HG02623 (cell line): ENCODE measurements around the gene SLC25A26.
"Not testable (repeated sequence)": the region's sequence is repeated elsewhere in the genome, so short reads cannot be mapped to it uniquely, and the experiment has no call there.

Experiments used
- ATAC-seq: cut with Tn5 transposase; IDR thresholded peaks from one replicate; pipeline ENCODE4 v1.9.1; 2021; ENCODE audit warnings: moderate library complexity; ENCODE audit not compliant: unreplicated experiment

SLC25A26 gene

DNA sequence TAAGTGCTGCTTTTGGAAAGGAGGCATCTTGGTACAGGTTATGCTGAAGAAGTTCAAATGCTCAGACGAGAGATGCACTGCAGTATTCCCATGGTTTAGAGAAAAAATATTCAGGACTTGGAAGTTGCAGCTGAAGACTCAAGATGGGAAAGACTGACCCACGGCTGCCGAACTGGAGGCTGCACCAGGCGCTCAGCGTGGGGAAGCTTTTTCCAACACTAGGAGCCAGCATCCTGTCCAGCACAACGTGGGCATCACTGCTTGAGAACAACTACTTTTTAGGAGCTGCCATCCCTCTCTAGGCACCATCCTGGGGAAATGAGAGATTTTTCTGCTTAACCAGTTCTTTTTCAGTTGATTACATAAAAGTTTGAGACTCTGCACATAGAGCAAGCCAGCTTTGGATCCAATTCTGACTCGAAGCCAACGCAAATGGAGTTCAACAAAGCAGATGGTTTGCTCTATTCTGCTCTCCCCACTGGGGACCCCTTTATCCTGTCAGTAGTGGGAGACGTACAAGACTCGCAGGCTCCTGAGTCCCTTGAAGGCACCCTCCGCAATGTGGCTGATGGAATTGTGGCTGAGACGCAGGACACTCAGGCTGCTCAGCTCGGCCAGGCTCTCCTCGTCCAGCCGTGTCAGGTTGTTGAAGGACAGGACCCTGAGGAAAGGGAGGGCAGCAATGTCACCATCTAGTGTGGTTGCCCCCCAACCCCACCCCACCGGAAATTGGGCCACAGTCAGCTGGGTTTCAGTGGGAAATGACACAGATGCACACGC lies 186.2 kb downstream of the SLC25A26 start:
- no peak for ATAC-seq

- peak; percentile 77 for ATAC-seq
Observed at GRCh38 chr3:66407611-66408218, 186.9 kb downstream of the SLC25A26 start.

DNA sequence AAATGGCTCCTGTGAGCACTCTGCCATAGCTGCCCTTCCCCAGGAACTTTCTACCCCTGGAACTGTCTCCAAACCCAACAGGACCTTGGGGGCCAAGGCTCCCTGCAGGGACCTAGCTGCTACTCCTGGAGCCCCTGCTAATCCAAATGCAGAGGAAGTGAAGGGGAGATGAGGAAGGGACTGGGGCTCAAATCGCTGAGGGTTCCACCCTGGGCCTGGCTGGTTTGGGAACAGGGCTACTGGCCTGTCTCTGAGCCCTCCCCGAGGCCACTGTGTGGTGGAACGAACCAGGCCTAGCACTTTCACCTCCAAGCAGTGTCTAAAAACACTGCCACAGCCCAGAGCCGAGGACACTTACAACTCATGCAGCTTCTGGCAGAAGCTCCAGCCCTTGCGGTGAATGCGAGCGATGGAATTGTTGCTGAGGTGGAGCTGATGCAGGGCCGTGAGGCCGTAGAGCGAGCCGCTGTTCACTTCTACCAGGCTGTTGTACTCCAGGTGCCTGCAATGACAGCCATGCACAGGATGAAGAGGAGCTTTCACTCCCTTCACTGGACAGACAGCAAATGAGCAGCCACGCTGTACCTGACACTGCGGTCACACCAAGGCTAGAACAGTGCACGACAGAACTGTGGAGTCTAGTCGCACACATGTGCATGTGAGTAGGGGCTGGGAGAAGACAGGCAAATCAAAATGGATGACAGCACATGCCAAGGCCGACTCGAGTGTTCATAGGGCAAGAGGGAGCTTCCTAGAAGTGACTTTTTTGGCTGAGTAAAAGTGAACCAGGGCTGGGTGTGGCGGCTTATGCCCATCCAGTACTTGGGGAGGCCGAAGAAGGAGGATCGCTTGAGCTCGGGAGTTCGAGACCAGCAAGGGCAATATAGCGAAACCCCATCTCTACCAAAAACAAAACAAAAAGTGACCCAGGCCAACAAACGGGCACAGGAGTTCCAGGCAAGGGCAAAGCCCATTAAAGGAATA lies 189.3 kb downstream of the SLC25A26 start:
- no peak for ATAC-seq

DNA sequence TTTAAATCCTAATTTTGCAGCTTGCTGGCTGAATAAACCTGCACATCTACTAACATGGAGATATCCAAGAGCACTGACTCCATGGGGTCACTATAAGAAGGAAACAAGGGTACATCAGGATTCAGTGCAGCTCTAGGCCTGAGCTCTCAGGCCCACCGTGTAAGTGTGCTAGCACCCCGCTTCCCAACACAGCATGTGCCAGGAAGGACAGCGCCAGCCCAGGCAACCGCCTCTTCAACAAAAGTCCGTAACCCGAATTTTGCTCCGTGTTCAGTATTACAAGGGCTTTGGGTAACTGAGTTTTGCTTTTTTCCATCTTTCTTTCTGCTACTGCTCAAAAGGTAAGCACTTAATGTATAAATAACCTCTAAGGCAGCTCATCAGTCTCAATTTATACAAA lies 190.2 kb downstream of the SLC25A26 start:
- no peak for ATAC-seq

- ATAC-seq, result no peak
Observed at GRCh38 chr3:66411474-66411873, 190.7 kb downstream of the SLC25A26 start.

DNA sequence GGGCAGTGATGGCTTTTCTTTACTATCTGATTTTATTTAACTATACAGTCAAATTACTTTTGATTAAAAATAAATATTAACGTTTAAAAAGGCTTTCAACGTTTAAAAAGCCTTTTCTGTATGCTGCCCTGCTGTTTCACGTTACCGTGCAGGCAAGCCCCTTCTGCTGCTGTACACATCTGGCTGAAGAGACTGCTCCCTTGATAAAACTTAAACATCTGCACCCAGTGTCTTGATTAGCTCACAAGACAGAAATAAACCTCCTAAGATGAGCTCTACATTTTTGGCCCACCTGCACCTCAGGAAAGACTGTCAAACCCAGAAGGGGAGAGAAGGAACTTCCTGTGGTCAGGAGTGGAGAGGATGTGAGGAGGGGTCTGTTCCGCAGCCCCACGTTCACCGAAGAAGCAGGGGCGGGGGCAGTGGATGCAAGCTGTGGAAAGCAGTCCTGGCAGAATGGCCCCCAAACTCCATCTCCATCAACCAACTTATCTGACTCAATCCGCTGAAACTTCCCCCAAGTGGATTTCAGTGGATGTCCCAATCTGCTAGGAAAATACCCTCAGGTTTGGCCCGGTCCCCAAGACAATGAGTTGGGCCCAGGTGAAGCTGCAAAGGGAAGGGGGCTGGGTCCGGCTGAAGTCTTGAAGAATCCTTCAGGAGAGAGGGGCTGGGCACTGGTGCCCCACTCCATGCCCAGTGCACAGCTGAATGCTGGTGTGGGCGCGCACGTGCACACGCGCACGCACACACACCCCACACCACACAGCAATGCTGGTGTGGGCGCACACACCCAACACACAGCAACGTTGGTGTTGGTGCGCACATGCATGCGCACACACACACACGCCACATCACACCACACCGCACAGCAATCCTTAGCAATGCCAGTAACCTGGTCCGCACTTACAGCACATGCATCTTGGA lies 191.4 kb downstream of the SLC25A26 start:
- no peak for ATAC-seq

DNA sequence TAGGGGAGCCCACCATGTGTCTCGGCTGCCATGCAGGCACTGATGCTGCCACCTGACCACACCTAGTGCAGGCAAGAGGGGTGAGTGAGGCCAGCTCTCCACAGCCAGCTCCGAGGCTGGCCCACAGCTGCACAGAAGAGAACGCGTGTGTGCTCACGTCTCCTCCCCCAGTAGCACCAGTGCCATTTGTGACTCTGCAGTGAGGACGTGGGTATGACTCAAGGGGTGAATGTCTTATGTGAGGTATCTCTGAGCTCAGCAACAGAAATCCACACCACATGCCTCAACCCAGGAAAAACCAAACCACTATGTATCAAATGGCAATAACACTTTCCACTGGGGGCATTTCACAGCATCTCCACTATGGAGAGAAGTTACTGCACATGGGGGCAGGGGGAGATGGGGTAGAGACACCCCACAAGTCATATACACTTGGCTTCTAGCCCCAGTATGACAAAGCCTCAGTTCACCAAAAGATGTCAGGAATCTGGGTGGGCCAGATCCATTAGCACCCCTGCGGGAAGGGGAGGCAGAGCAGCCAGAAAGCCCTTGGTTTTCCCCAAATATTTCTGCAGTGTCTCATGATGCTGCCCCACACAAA lies 192.4 kb downstream of the SLC25A26 start:
- no peak for ATAC-seq

GRCh38 chr3:66414846-66415245 lies 194.0 kb downstream of the SLC25A26 start:
- no peak for ATAC-seq

DNA sequence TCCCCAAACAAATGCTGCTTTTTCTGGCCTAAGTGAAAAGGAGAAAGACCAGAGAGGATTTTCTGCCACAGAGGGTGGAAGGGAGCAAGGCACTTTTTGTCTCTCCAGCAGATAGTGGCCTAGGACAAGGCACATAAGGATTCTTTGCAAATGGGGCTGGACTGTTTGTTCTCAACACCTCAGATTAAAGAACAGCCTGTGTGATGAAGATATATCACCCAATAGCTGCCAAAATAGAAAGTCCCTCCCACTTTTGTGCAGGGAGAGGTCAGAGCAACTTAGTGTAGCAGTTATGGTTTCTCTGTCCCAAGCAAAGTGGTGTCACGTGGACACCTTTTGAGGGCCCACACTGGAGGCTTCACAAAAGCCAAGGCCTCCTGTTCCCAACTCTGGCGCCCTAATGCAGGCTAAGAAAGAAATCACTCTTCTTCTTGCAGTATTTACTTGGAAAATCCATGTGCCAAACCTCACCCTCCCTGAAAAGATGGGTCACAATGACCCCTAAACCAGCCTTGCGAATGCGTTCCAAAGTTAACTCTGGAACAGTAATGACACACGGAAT lies 195.1 kb downstream of the SLC25A26 start:
- no peak for ATAC-seq

DNA sequence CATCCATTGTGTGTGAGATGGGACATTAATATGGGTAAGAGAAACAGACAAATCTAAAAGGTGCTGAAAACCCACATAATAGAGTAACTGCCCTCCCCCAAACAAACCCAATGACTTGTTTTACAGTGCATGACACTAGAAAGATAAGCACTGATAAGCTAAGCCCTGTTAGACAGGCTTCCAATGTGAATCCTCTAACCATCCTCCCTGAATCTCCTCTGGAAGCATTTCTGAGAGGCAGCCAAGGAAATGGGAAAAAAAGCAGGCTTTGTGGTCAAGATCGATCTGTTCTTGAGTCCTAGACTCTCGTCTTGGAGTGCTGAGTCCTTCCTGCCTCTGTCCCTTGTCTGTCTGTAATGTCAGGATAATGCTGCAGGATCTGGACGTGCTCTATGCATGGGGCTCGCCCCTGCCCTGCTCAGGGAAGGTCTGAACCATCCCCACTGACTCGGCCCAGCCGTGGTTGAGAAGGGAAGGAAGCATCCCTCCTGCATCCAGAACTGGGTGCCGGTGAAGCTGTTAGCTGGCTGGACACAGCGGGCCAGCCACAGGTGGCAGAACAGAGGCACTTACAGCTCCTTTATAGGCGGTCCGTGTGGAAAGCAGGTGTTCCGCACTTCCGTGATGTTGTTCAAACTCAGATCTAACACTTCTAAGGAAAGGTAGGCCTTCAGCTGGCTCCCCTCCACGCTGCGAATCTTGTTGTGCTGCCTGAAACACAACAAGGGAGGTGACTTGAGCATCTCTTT lies 195.9 kb downstream of the SLC25A26 start:
- no peak for ATAC-seq

- no peak for ATAC-seq
Observed at GRCh38 chr3:66418475-66418931, 197.7 kb downstream of the SLC25A26 start.

GRCh38 chr3:66419036-66419435 lies 198.2 kb downstream of the SLC25A26 start:
- ATAC-seq, result no peak

GRCh38 chr3:66421144-66421543 lies 200.3 kb downstream of the SLC25A26 start:
- ATAC-seq, result not testable (repeated sequence)

DNA sequence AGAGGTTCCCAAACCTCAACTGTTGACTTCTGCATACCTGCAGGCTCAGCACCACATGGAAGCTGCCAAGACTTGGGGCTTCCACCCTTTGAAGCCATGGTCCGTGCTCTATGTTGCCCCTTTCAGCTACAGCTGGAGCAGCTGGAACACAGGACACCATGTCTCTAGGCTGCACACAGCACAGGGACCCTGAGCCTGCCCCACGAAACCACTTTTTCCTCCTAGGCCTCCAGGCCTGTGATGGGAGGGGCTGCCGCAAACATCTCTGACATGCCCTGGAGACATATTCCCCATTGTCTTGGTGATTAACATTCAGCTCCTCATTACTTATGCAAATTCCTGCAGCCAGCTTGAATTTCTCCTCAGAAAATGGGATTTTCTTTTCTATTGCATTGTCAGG lies 201.1 kb downstream of the SLC25A26 start:
- not testable (repeated sequence) for ATAC-seq

GRCh38 chr3:66423791-66424190 lies 203.0 kb downstream of the SLC25A26 start:
- no peak for ATAC-seq

- no peak for ATAC-seq
Observed at GRCh38 chr3:66425032-66425431, 204.2 kb downstream of the SLC25A26 start.

DNA sequence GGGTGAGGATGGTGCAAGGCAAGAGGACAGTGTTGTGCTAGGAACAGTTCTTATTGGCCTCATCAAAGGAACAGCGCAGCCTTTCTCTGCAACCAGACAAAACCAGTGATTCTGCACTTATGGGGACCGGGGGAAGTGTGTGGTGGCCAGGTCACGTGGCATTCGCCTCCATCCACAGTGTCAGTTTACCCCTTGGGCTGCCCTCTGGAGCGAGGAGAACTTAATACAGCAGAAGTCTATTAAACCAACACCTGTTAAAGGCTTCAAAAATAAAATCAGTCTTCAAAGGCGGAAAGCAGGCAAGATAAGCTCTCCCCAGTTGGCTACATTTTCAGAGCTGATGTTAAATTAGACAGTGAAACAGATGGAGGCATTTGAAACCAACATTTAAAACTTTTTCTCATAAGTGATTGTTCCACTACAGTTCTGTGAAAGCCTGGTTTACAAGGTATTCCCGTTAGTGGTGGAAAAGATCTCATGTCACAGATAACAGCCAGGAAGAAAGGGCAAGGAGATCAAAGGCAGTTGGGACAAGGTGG lies 204.8 kb downstream of the SLC25A26 start:
- ATAC-seq, result no peak

- ATAC-seq, result no peak
Observed at GRCh38 chr3:66426135-66426534, 205.3 kb downstream of the SLC25A26 start.

- ATAC-seq, result no peak
Observed at GRCh38 chr3:66427352-66427751, 206.6 kb downstream of the SLC25A26 start.
